GM12873 (cell line): ENCODE data around the gene KCNJ6.

Experiments
- TF ChIP-seq, protein P1 (sequence below): IDR thresholded peaks from 2 replicates; pipeline ENCODE4 v1.5.1; 2012; ENCODE audit warnings: low read depth, mild to moderate bottlenecking, moderate library complexity, low read length, control low read depth; ENCODE audit not compliant: insufficient read depth; ENCODE audit errors: missing control alignments

KCNJ6 gene

DNA sequence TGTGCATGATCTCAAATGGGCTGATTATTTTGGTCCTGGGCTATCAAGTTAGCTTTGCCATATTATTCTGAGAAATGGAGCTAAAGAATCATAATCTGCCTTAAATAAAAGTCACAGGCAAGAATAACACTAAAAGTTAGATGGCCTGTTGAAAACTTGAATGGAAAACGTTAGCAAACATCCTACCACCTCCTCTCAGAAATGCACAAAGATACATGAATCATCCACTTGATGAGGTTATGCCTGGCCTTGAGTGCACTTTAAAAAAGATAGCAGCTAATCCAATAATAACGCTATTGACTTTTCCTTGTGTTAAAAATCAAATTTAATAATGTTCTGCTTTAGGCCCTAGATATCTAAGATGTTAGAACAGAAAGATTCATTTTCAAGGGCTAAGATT is 108.0 kb downstream of the KCNJ6 start:
- TF ChIP-seq, protein P1, sequence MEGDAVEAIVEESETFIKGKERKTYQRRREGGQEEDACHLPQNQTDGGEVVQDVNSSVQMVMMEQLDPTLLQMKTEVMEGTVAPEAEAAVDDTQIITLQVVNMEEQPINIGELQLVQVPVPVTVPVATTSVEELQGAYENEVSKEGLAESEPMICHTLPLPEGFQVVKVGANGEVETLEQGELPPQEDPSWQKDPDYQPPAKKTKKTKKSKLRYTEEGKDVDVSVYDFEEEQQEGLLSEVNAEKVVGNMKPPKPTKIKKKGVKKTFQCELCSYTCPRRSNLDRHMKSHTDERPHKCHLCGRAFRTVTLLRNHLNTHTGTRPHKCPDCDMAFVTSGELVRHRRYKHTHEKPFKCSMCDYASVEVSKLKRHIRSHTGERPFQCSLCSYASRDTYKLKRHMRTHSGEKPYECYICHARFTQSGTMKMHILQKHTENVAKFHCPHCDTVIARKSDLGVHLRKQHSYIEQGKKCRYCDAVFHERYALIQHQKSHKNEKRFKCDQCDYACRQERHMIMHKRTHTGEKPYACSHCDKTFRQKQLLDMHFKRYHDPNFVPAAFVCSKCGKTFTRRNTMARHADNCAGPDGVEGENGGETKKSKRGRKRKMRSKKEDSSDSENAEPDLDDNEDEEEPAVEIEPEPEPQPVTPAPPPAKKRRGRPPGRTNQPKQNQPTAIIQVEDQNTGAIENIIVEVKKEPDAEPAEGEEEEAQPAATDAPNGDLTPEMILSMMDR: no peak

DNA sequence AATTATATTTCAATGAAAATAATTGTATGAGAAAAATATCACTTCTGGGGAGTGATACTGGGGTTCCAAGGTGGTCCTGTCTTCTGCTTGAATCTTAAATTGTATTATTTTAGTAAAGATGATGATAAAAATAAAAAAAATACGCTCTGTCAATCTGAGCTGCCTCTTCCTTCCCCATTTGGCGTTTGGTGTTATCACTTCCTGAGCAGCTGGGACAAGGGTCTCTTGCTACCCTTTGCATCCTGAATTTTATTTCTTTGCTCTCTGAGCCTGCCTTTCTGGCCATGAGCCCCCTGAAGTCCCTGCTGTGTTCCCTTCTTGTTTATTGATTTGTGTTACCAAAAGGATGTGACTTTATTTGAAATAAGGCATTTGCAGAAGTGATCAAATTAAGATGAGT is 111.0 kb downstream of the KCNJ6 start:
- TF ChIP-seq, protein P1: no peak

DNA sequence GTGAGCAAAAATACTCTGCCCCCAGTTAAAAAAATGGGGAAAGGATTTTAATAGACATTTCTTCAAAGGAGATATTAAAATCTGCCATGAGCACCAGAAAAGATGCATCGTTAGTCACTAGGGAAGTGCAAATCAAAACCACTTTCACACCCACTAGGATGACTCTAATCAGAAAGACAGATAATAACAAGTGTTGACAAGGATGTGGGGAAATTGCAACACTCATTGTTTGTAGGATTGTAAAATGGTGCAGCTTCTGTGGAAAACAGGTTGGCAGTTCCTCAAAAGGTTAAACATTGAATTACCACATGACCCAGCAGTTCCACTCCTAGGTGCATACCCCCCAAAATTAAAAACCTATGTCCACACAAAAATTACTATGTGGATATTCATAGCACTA is 112.3 kb downstream of the KCNJ6 start:
- TF ChIP-seq, protein P1: no peak

DNA sequence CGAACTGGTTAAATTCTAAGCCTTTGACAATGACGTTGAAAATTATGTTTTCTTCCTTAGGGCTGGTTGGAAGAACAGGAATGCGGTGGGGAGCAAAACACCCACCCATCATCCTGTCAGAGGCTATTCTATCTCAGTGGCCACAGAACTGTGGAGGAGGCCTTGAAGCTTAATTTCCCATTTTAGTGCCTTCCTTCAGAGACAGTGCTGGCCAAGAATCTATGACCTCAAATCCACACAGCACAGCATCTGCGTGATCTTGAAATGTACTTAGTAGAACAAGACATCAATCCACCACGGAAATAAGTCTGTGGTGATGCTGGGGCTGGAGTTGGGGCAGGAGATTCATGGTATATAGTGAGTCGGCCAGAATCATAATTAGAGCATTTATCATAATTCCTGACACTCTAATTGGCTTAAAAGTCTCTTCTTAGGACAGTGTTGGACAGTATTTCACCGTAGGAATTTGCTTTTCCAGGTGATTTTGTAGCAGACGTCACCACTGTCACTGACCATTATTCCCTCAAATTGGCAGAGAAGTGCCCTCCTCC is 113.1 kb downstream of the KCNJ6 start:
- TF ChIP-seq, protein P1: no peak

GRCh38 chr21:37800456-37801061 is 115.7 kb downstream of the KCNJ6 start:
- TF ChIP-seq, protein P1: no peak

- TF ChIP-seq, protein P1: no peak
These were observed 116.2 kb downstream of the KCNJ6 start for GRCh38 chr21:37800057-37800455.

DNA sequence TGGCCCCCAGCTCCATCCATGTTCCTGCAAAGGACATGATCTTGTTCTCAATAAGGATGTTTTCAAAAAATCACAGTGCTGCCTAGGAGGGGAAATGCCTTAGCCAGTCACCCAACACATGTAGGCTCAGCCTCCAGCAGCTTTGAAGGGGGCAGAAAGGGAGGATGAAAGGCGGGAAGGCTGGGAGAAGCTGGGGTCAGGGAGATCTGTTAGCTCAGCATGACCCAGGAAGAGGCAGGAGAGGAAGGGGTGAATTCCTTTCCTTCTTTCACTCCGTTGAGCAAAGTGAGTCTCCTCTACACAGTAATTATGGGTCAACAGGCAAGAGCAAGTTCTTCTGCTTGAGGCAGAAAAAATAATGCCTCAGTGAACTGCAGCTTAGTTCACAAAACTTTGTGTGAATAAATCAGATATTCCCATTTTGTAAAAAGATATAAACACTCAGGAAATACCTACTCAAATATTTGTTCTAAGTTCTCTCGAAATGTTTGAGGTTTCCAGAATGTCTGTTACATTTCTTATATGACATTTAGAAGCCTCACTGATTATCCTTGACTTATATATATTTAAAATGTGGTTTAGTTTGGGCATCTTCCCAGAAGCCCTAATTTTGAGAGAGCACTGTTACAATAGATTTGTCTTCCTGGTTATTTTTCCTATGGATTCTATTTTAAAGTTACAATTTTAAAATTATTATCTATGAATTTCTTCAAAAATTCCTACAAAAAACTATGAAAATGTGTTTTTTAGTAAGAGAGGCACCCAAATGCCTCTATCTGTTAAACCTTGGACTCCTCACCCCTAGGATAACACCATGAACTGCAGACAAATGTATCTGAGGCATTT is 116.8 kb downstream of the KCNJ6 start:
- TF ChIP-seq, protein P1: no peak
